Mesothelial cell of epicardium (in vitro differentiated cells): ENCODE results near the gene CAPN1. TPM values are rescaled to one million over a fixed set of nuclear protein-coding genes. Genes with fewer than 3 reads are reported as not detected.

Source experiments
- DNase-seq, 2 experiments: peaks; one replicate each; pipeline ENCODE4 v3.0.0; 2021; ENCODE audit warnings: low spot score in 2 of 2; ENCODE audit not compliant: unreplicated experiment in 2 of 2
- H3K27ac Mint-ChIP-seq: 2 replicates; pipeline ENCODE4 v1.8.0; 2021; ENCODE audit warnings: mixed read lengths
- H3K27me3 Mint-ChIP-seq: 2 replicates; pipeline ENCODE4 v1.8.0; 2021; ENCODE audit warnings: low read depth, mixed read lengths
- H3K36me3 Mint-ChIP-seq: 2 replicates; pipeline ENCODE4 v1.8.0; 2021; ENCODE audit warnings: mixed read lengths
- H3K4me1 Mint-ChIP-seq: 2 replicates; pipeline ENCODE4 v1.8.0; 2021; ENCODE audit warnings: mixed read lengths
- H3K4me3 Mint-ChIP-seq: 2 replicates; pipeline ENCODE4 v1.8.0; 2021; ENCODE audit warnings: mild to moderate bottlenecking, moderate library complexity, mixed read lengths
- H3K9me3 Mint-ChIP-seq: 2 replicates; pipeline ENCODE4 v1.8.0; 2021; ENCODE audit warnings: mixed read lengths
- total RNA-seq: library from RNA; stranded (reverse); gene quantifications from 3 replicates; pipeline ENCODE4 v1.2.1, GENCODE V29; 2021
- TF ChIP-seq, protein P1 (sequence below): fragments of 200-600 bp; sonication (generic); IDR thresholded peaks from one replicate; pipeline ENCODE4 v1.5.0; 2021; ENCODE audit warnings: antibody characterized with exemption; ENCODE audit not compliant: unreplicated experiment

Gene CAPN1
- 176 to 196 TPM (median 192 TPM) in 3 replicates for total RNA-seq

DNA sequence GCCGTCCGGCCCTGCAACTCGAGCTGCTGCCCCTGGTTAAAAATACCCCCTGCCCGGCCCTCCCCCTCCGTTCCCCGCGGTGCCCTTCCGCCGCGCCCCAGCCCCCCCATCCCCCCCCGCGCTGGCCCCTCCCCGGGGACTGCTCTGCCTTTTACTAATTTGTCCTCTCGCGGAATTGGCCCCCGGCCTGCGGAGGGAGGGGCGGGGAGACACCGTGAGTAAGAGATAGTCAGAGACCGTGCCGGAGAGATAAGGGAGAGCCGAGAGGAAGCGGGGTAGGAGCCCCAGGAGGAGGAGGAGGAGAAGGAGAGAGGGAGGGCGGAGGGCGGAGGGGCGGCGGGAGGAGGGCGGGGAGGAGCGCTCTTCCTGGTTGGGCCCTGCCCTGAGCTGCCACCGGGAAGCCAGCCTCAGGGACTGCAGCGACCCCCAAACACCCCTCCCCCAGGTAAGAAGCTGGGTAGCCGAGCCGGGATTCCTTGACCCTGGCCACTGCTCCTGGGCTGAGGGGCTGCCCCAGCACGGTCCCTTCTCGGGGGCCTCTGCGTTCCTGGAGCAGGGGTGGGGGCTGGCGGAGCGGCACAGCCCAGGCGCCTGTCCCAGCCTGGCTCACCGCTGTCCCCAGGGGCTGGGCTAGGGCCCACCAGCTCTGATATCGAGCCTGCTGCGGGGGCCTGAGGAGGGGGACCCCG lies at the start of gene CAPN1:
Gene CAPN1, plus strand, starts transcription at position 360 of the 689 bp plus-strand sequence. CDS start 774 bp downstream, outside the sequence.
- peaks cover 2% of the 10 kb centered on the region for H3K36me3 Mint-ChIP-seq
- H3K4me3 Mint-ChIP-seq = peak within 1 kb of the TSS; percentile 89
- TF ChIP-seq, protein P1, sequence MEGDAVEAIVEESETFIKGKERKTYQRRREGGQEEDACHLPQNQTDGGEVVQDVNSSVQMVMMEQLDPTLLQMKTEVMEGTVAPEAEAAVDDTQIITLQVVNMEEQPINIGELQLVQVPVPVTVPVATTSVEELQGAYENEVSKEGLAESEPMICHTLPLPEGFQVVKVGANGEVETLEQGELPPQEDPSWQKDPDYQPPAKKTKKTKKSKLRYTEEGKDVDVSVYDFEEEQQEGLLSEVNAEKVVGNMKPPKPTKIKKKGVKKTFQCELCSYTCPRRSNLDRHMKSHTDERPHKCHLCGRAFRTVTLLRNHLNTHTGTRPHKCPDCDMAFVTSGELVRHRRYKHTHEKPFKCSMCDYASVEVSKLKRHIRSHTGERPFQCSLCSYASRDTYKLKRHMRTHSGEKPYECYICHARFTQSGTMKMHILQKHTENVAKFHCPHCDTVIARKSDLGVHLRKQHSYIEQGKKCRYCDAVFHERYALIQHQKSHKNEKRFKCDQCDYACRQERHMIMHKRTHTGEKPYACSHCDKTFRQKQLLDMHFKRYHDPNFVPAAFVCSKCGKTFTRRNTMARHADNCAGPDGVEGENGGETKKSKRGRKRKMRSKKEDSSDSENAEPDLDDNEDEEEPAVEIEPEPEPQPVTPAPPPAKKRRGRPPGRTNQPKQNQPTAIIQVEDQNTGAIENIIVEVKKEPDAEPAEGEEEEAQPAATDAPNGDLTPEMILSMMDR = no peak
- peaks cover 21% of the 10 kb centered on the region for H3K4me1 Mint-ChIP-seq
- no peaks in the 10 kb centered on the region for H3K27me3 Mint-ChIP-seq
- peak within 1 kb of the TSS; percentile 97 for H3K27ac Mint-ChIP-seq
- peak; percentile 49 to 65 for DNase-seq
- no peaks in the 10 kb centered on the region for H3K9me3 Mint-ChIP-seq

DNA sequence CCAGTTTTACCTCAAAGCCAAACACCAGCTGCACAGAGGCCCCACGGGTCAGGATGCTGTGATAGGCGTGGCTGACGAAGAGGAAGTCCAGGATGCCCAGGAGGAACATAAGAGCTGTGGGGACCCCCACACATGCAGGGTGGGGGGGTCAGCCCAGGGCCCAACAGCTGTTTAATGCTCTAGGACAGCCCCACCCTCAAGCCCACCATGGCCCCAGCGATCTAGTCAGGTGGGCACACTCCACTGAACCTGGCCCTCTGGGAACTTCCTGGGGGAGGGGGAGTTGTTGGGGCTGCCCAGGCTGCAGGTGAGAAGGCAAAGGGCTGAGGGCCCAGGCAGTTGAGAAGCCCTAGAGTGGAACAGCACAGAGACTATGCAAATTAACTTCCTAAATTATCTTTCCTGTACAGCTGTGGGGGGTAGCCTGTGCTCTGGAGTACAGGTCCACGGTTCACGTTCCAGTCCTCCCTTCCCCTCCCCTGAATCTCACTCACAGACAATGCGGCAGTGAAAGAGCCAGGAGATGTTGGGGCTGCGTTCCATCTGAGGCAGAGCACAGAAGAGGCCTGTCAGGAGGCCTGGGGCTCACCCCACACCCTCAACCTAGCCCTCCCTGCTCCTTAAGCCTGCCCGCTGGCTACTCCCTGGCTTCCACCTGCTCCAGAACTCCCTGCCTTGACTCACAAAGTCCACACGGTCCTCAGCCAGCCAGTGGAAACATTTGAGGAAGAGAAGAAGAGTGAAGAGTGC lies 49.3 kb upstream of the CAPN1 start:
- Mint-ChIP-seq H3K27ac (peak overlapping the region; percentile 100), H3K27me3 (no peaks in the 10 kb centered on the region)

DNA sequence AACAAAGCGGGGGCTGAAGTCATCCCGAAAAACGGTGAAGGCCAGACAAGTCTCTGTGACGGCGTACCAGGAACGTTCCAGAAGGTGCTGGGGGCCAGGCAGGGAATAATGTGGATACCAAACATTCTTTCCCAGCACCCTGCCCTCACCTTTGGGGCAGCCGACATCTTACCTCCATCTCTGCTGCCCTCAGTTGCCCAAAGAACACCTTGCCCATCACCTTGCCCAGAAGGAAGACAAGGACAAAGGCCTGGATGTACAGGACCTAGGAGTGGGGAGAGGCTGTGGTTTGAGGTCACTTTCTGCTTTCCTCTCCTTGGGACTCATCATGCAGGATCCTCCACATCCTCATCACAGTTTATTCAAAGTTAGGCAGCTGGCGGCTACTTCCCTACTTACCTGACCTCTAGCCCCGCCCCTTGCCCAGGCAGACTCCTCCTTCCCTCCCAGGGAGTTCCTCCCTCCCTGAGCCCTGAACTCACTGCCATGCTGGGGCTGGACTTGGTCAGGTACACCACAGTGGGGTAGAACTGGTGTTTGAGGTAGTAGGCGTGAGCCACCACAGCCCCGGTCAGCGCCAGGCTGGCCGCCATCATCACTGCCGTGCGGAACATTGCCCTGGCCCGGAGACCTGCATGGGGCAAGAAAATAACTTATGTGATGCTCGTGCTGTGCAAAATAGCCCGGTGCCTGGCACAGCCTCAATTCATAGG lies 48.6 kb upstream of the CAPN1 start:
- Mint-ChIP-seq H3K27ac (peak overlapping the region; percentile 100), H3K4me1 (peaks cover 30% of the 10 kb centered on the region), H3K36me3 (peaks cover 3% of the 10 kb centered on the region), H3K4me3 (peak overlapping the region; percentile 99), H3K27me3 (no peaks in the 10 kb centered on the region), H3K9me3 (no peaks in the 10 kb centered on the region)
- DNase-seq = no peak
- TF ChIP-seq, protein P1 = no peak

More for the DNA sequence above, 49.3 kb upstream of the CAPN1 start:
- Mint-ChIP-seq H3K36me3 (peaks cover 3% of the 10 kb centered on the region), H3K4me3 (peak overlapping the region; percentile 99), H3K4me1 (peaks cover 30% of the 10 kb centered on the region), H3K9me3 (no peaks in the 10 kb centered on the region)
- TF ChIP-seq, protein P1 = no peak
- no peak for DNase-seq

DNA sequence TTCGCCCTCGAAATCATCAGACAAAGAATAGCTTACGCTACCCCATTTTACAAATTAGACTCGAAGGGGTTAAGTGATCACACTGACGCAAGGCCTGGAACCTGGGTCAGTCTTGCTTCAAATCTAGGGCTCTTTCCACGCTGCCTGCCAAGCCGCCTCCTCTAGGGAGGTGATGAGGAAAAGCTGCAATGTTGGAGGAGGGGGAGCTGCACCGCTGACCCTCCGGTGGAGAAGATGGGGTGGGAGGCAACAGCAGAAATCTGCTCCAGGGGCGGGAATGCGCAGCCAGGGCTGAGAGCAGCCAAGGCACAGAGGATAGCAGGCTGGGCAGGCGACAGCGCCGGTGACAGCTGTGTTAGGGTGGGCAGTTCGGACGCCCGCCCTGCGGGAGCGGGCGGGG lies 48.0 kb upstream of the CAPN1 start:
- DNase-seq = no peak
- peaks cover 30% of the 10 kb centered on the region for H3K4me1 Mint-ChIP-seq
- peaks cover 3% of the 10 kb centered on the region for H3K36me3 Mint-ChIP-seq
- TF ChIP-seq, protein P1 = no peak
- no peaks in the 10 kb centered on the region for H3K9me3 Mint-ChIP-seq
- H3K4me3 Mint-ChIP-seq = peak overlapping the region; percentile 99
- H3K27me3 Mint-ChIP-seq = no peaks in the 10 kb centered on the region
- peak overlapping the region; percentile 100 for H3K27ac Mint-ChIP-seq

DNA sequence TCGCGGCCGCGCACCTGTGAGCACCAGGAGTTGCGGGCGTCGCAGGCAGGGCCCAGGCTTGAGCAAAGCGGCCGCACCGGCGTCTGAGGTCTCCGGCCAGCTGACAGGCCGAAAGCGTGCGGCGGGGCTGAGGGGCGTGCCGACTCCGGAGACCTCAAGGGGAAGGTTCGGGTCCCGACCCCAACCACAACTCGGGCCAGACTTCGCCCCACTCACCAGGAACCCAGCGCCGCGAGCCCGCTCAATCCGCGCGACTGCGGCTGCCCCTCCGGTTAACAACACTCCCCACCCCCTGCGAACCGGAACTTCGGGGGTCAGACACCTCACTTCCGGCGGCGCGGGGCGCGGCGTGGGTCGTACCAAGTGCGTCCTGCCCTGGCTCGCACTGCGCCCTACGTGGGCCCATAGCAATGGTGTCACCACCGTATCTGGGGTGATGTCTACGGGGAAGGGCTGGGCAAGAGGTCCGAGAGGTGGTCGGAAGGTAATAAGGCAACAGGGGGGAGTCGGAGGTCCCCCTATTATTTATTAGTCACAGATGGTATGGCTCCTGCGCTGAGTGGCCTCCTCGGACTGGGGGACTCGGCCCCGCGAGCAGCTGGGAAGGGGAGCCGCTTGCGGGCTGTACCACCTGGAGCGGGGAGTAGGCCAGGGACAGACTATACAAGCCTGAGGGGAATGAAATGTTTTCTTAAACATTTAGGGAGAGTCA lies 47.3 kb upstream of the CAPN1 start, which contains the start of gene SYVN1:
Gene SYVN1, minus strand, starts transcription at position 280 of the 712 bp plus-strand sequence. CDS start 918 bp downstream, outside the sequence.
- peak within 1 kb of the TSS; percentile 100 for H3K27ac Mint-ChIP-seq
- H3K4me1 Mint-ChIP-seq = peaks cover 30% of the 10 kb centered on the region
- peak; percentile 76 to 85 for DNase-seq
- TF ChIP-seq, protein P1 = no peak
- H3K9me3 Mint-ChIP-seq = no peaks in the 10 kb centered on the region
- H3K27me3 Mint-ChIP-seq = no peaks in the 10 kb centered on the region
- H3K4me3 Mint-ChIP-seq = peak within 1 kb of the TSS; percentile 99
- peaks cover 3% of the 10 kb centered on the region for H3K36me3 Mint-ChIP-seq
